Neural cell (in vitro differentiated cells): ENCODE measurements around the gene AQP2.

Experiments used
- CTCF ChIP-seq: fragments of 450-650 bp; IDR thresholded peaks from 2 replicates; pipeline ENCODE4 v1.5.1; 2014; ENCODE audit warnings: antibody characterized with exemption, mild to moderate bottlenecking, moderate library complexity; ENCODE audit not compliant: poor library complexity, severe bottlenecking
- EP300 ChIP-seq: fragments of 450-650 bp; conservative IDR thresholded peaks from 2 replicates; pipeline ENCODE4 v1.6.1; 2014; ENCODE audit warnings: antibody characterized with exemption, mild to moderate bottlenecking, moderate library complexity; ENCODE audit not compliant: poor library complexity, severe bottlenecking
- EZH2 ChIP-seq: fragments of 200-600, 300-800 bp; shearing (Covaris generic), sonication (generic); IDR thresholded peaks from 2 replicates; pipeline ENCODE4 v1.6.1; 2014; ENCODE audit warnings: antibody characterized with exemption, low read length, borderline replicate concordance, mild to moderate bottlenecking; ENCODE audit not compliant: insufficient read depth, poor library complexity, severe bottlenecking
- MXI1 ChIP-seq: fragments of 450-650 bp; conservative IDR thresholded peaks from 2 replicates; pipeline ENCODE4 v1.6.1; 2014; ENCODE audit warnings: antibody characterized with exemption, mild to moderate bottlenecking; ENCODE audit not compliant: poor library complexity, severe bottlenecking
- POLR2AphosphoS5 ChIP-seq: IDR thresholded peaks from 2 replicates; pipeline ENCODE4 v1.6.1; 2012
- RAD21 ChIP-seq: fragments of 450-650 bp; conservative IDR thresholded peaks from 2 replicates; pipeline ENCODE4 v1.6.1; 2014; ENCODE audit warnings: antibody characterized with exemption, mild to moderate bottlenecking, moderate library complexity
- REST ChIP-seq: IDR thresholded peaks from 2 replicates; pipeline ENCODE4 v1.6.1; 2012; ENCODE audit warnings: borderline replicate concordance
- SMC3 ChIP-seq: fragments of 450-650 bp; conservative IDR thresholded peaks from 2 replicates; pipeline ENCODE4 v1.6.1; 2014; ENCODE audit warnings: antibody characterized with exemption, mild to moderate bottlenecking, moderate library complexity; ENCODE audit not compliant: poor library complexity
- TAF1 ChIP-seq: IDR thresholded peaks from 2 replicates; pipeline ENCODE4 v1.6.1; 2012; ENCODE audit warnings: low read depth

- TF ChIP-seq EZH2 (no peak), POLR2AphosphoS5 (no peak), CTCF (no peak), REST (no peak), EP300 (no peak), TAF1 (no peak), RAD21 (no peak), SMC3 (no peak), MXI1 (no peak)
Measured at GRCh38 chr12:49949866-49950265, 671 bp upstream of the AQP2 start.
